Stimulated activated CD4-positive, alpha-beta T cell treated with anti-CD3 and anti-CD28 coated beads, Interleukin-12 subunit alpha, Interleukin-12 subunit beta, amount 100 ng/mL, for 4 hours (primary cell): ENCODE measurements around the gene MEIOSIN.
"Not testable (repeated sequence)": the region's sequence is repeated elsewhere in the genome, so short reads cannot be mapped to it uniquely, and the experiment has no call there.

Experiments
- DNase-seq: peaks from one replicate; pipeline ENCODE4 v3.0.0-alpha.2; 2020

Gene MEIOSIN

DNA sequence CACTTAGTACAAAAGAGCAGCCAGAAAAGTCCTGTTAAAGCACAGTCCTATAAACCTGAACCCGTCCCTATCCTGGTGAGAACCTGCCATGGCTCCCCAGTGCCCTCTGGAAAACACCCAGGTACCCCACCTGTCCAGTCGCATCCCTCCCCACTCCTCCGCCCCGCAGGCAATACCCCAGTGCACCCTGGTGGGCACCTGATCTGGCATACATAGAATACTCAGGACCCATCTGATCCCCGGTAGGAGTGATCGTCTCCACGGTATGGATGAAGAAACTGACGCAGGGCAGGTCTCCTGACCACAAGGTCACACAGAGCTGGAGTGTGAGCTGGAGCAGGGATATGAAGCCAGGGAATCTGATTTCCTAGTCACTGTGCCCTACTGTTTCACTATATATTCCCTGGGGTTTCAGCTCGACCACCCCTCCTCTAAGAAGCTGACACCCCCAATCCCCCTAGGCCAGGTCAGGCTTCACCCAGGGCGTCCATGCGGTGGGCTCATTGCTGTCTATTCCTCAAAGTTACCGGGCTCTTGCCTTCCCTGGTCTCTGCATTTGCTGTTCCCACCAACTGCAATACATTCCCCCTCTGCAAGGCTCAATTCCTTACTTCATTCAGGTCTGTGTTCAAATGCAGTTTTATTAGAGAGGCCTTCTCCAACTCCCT lies 15.1 kb upstream of the MEIOSIN start:
- DNase-seq, result no peak

DNA sequence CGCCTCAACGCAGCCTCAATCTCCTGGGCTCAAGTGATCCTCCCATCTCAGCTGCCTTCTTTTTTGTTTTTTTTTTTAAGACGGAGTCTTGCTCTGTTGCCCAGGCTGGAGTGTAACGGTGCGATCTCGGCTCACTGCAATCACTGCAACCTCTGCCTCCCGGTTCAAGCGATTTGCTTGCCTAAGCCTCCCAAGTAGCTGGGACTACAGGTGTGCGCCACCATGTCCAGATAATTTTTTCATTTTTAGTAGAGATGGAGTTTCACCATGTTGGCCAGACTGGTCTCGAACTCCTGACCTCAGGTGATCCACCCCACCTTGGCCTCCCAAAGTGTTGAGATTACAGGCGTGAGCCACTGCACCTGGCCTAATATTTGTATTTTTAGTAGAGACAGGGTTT lies 13.2 kb upstream of the MEIOSIN start:
- not testable (repeated sequence) for DNase-seq

- not testable (repeated sequence) for DNase-seq
Measured at GRCh38 chr19:45728683-45729082, 4.6 kb upstream of the MEIOSIN start.

DNA sequence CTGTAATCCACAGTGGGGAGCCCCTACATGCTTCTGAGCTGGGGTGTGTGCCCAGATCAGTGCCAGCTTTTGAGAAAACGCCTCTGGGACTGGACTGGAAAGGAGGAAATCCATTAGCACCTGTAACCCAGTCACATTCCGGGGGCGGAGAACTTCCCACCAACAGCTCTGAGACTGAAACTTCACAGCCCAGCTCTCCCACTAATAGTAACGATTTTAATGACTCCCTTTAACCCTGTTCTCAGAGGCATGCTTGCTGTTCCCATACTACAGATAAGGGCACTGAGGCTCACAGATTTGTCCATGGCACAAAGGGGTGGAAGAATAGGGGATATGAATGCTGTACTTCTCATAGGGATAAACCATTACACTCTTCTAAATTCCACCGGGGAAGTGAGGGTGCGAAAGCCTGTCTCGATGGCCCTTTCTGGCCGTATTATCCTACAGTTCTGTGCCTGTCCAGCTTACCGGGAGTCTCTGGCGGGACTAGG lies 3.4 kb upstream of the MEIOSIN start:
- DNase-seq, result no peak

GRCh38 chr19:45730368-45731288 lies 2.6 kb upstream of the MEIOSIN start, which contains the start of gene FBXO46:
Gene FBXO46, minus strand, starts transcription at chr19:45730896. Its CDS starts 17,401 bp downstream, at chr19:45713495.
- peak; percentile 89 for DNase-seq

GRCh38 chr19:45739498-45740439 lies 6.5 kb downstream of the MEIOSIN start:
- DNase-seq, result no peak

DNA sequence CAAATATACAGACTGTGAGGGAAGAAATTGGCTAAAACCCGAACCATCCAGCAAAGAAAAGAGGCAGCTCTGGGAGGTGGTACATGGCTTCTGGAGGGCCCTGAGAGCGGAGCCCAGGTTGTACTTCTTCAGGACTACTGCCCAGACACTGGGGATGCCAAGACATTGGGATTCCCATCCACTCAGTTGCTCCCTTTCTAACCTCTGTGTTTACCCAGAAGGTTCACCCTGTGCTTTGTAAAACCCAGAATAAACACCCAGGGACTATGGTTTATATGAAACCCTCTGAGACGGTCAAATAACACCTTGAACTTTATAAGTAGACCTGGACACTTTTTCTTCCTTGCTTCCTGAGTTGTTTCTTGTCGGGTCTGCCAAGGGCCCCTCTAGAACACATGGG lies 9.7 kb downstream of the MEIOSIN start:
- no peak for DNase-seq

DNA sequence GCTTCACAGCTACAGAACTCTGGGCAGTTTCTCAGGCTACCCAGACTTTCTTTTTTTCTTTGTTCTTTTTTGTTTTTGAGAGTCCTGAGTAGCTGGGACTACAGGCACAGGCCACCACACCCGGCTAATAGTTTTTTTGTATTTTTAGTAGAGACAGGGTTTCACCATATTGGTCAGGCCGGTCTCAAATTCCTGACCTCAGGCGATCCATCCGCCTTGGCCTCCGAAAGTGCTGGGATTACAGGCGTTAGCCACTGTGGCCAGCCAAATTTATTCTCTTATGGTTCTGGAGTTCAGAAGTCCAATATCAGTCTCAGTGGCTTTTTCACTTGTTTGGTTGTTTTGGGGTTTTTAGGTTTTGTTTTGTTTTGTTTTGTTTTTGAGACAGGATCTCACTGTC lies 12.4 kb downstream of the MEIOSIN start:
- DNase-seq, result no peak

GRCh38 chr19:45746866-45747265 lies 13.6 kb downstream of the MEIOSIN start:
- DNase-seq, result no peak

- no peak for DNase-seq
Measured at GRCh38 chr19:45747513-45747912, 14.3 kb downstream of the MEIOSIN start.

DNA sequence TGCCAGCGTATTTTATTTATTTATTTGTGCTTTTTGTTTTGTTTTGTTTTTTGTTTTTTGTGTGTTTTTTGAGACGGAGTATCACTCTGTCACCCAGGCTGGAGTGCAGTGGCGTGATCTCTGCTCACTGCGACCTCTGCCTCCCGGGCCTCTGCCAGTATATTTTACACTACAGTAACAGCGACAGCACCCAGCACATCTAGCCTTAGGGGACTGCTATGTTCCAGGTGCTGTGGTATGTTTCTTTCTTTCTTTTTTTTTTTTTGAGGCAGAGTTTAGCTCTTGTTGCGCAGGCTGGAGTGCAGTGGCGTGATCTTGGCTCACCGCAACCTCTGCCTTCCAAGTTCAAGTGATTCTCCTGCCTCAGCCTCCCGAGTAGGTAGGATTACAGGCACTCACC lies 18.2 kb downstream of the MEIOSIN start:
- not testable (repeated sequence) for DNase-seq

GRCh38 chr19:45752639-45753038 lies 19.4 kb downstream of the MEIOSIN start:
- no peak for DNase-seq

- DNase-seq, result no peak
Measured at GRCh38 chr19:45753548-45753947, 20.3 kb downstream of the MEIOSIN start.

DNA sequence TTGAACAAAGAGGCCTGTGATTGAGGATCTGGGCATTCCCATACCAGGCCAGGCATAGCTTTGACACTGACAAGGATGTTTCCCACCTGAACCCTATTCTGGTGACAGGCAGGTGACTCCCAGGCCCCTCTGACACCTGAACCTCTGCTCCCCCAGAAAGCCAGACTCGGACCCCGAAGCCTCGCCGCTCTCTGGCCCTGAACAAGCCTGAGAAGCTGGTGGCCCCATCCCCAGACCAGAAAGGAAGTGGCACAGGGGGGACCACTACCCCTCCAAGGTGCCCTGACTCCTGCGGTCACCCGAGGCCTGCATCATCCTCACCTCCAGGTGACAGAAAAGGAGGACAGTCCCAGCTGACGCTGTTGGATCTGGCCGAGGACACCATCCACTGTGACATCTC lies 21.1 kb downstream of the MEIOSIN start:
- DNase-seq, result no peak

DNA sequence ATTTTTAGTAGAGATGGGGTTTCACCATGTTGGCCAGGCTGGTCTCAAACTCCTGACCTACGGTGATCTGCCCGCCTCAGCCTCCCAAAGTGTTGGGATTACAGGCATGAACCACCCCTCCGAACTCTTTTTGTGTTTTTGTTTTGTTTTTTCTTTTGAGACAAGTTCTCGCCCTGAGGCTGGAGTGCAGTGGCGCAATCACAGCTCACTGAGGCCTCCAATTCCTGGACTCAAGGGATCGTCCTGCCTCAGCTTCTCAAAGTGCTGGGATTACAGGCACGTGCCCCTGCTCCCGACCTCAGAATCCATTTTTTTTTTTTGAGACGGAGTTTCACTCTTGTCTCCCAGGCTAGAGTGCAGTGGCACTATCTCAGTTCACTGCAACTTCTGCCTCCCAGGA lies 24.5 kb downstream of the MEIOSIN start:
- no peak for DNase-seq

- no peak for DNase-seq
Measured at GRCh38 chr19:45758921-45759320, 25.7 kb downstream of the MEIOSIN start.

DNA sequence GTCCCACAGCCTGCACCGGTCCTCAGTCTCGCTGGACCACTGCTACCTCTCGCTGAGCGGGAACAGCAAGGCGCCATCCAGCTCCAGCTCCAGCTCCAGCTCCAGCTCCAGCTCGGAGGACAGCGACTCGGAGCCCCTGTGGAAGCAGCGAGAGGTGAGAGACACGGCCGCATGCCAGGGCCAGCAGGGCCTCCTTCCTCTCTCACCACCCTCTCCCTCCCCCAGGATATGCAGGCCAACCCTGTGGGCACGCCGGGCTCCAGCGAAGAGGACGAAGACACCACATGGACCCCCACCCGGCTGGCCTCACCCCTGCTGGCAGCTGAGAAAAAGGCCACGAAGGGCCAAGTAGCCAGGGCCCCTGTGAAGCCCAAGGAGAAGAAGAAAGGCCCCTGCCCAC lies 28.5 kb downstream of the MEIOSIN start:
- no peak for DNase-seq

GRCh38 chr19:45762870-45763631 lies 29.8 kb downstream of the MEIOSIN start:
- no peak for DNase-seq

DNA sequence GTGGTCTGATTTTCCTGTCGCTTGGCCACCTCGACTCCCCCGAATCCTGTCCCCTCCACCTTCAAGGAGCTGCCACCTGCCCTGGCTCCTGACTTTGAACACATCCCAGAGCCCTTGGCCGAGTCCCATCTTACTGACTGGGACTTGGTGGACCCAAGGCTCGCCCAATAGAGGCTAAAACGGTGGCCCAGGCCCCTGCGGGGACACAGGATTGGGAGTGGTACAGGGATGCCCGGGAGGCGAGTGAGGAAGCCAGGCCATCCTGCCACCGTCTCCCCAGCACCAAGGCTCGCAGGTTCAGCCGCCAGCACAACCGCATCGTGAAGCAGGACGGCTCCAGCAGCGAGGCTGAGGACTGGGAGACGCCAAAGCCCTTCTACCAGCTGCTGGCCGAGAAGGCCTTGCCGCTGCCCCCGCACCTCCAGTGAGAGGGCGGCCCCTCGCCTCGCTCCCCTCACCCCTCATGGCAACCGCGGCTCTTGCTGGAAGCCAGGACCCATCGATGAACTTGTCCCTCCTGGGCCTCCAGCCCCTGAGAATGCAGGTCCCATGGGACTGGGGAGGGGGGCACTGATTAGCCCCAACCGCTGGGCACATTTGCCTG lies 30.6 kb downstream of the MEIOSIN start:
- DNase-seq, result no peak

DNA sequence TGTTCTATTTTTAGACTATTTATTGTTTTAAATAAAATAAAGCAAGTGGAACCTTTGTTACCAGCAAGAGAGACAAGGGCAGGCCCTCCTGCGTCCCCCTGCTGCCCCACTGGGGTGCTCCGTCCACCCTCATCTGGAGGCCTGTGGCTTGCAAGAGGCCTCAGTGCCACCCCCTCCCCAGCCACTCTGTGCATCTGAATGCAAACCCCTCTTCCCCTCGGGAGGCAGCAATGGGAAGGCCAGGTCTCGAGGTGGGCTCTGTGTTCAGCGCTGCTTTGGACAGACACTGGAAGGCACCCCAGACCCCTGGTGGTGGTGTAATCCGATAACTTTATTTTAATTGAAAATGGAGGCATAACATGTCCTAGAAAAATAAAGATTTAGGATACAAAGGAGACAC lies 31.2 kb downstream of the MEIOSIN start:
- DNase-seq, result no peak

- no peak for DNase-seq
Measured at GRCh38 chr19:45764945-45765701, 31.9 kb downstream of the MEIOSIN start.
